Lower leg skin (tissue), 3 donors: Measurements from ENCODE around the gene PACRG.

Source experiments
- POLR2A ChIP-seq, 2 donors: fragments of 450-650 bp; IDR thresholded peaks; one replicate each; pipeline ENCODE4 v1.6.1; 2016 to 2017; ENCODE audit warnings: antibody characterized with exemption in 2 of 2, mild to moderate bottlenecking in 1 of 2, moderate library complexity in 1 of 2
- TF ChIP-seq, protein P1 (sequence below), 3 donors: fragments of 450-650 bp; IDR thresholded peaks; one replicate each; pipeline ENCODE4 v1.5.1; 2016; ENCODE audit warnings: antibody characterized with exemption in 3 of 3, mild to moderate bottlenecking in 3 of 3, moderate library complexity in 2 of 3

DNA sequence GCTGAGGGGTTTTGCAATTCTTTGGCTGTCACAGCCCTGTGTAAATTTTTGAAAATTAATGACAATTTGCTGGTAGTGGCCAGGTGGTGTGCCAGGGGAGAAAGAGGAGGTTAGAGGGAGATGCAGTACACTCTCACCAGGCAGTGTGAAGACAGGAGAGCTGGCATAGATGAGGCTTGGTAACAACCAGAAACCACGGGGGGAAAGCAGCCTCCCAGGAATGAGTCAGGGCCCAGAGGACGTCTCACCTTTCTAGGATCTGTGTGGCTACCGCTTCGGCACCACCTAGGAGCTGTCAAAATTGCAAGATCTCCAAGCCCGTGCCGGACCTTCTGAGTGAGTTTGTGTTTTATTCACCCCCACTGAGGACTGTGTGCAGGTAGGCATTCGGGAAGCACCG lies 171.4 kb downstream of the PACRG start:
- TF ChIP-seq, protein P1, sequence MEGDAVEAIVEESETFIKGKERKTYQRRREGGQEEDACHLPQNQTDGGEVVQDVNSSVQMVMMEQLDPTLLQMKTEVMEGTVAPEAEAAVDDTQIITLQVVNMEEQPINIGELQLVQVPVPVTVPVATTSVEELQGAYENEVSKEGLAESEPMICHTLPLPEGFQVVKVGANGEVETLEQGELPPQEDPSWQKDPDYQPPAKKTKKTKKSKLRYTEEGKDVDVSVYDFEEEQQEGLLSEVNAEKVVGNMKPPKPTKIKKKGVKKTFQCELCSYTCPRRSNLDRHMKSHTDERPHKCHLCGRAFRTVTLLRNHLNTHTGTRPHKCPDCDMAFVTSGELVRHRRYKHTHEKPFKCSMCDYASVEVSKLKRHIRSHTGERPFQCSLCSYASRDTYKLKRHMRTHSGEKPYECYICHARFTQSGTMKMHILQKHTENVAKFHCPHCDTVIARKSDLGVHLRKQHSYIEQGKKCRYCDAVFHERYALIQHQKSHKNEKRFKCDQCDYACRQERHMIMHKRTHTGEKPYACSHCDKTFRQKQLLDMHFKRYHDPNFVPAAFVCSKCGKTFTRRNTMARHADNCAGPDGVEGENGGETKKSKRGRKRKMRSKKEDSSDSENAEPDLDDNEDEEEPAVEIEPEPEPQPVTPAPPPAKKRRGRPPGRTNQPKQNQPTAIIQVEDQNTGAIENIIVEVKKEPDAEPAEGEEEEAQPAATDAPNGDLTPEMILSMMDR (IDR thresholded peaks at IDR 0.05), result no peak
- TF ChIP-seq POLR2A (IDR thresholded peaks at IDR 0.05), result no peak
